ENCODE measurements around the gene RARRES2.

Gene RARRES2

GRCh38 chr7:150345012-150345411 is 3.6 kb upstream of the RARRES2 start:
- Histone ChIP-seq H3K4me1 (ENCODE audit: control insufficient read depth, insufficient read depth, low read length, poor library complexity, severe bottlenecking) (peaks cover 12% of the 10 kb centered on the region), H3K4me3 (ENCODE audit: extremely low read depth, insufficient read depth, low read length, poor library complexity, severe bottlenecking) (no peak overlapping the region), H3K36me3 (ENCODE audit: control insufficient read depth, insufficient read depth, low read length) (no peaks in the 10 kb centered on the region), H3K27ac (ENCODE audit: low read depth, low read length, severe bottlenecking) (no peak overlapping the region), H3K9me3 (ENCODE audit: control insufficient read depth, low read length) (no peaks in the 10 kb centered on the region)
- 80% methylated on average over 1 of the region's 1 CpG; no CpG with 5 or more reads in 1 of the 2 experiments for WGBS, 2 experiments (ENCODE audit: insufficient coverage in 2 of 2)

- Histone ChIP-seq H3K4me3 (ENCODE audit: extremely low read depth, insufficient read depth, low read length, poor library complexity, severe bottlenecking) (no peak overlapping the region), H3K27ac (ENCODE audit: low read depth, low read length, severe bottlenecking) (no peak overlapping the region), H3K36me3 (ENCODE audit: control insufficient read depth, insufficient read depth, low read length) (no peaks in the 10 kb centered on the region), H3K9me3 (ENCODE audit: control insufficient read depth, low read length) (no peaks in the 10 kb centered on the region), H3K4me1 (ENCODE audit: control insufficient read depth, insufficient read depth, low read length, poor library complexity, severe bottlenecking) (peaks cover 17% of the 10 kb centered on the region)
Observed at GRCh38 chr7:150344299-150344698, 2.9 kb upstream of the RARRES2 start.

- Histone ChIP-seq H3K4me1 (ENCODE audit: control insufficient read depth, insufficient read depth, low read length, poor library complexity, severe bottlenecking) (peaks cover 17% of the 10 kb centered on the region), H3K36me3 (ENCODE audit: control insufficient read depth, insufficient read depth, low read length) (peaks cover 6% of the 10 kb centered on the region), H3K9me3 (ENCODE audit: control insufficient read depth, low read length) (no peaks in the 10 kb centered on the region), H3K27ac (ENCODE audit: low read depth, low read length, severe bottlenecking) (no peak overlapping the region), H3K4me3 (ENCODE audit: extremely low read depth, insufficient read depth, low read length, poor library complexity, severe bottlenecking) (no peak overlapping the region)
- 63 to 100% methylated on average over 1 to 2 of the region's 2 CpGs for WGBS, 2 experiments (ENCODE audit: insufficient coverage in 2 of 2)
Observed at GRCh38 chr7:150343225-150343624, 1.8 kb upstream of the RARRES2 start.

- H3K36me3 ChIP-seq (ENCODE audit: control insufficient read depth, insufficient read depth, low read length), result peaks cover 12% of the 10 kb centered on the region
- WGBS, 2 experiments (ENCODE audit: insufficient coverage in 2 of 2), result 93 to 94% methylated on average over 4 to 9 of the region's 9 CpGs
- peak overlapping the region; percentile 45 for H3K4me3 ChIP-seq (ENCODE audit: extremely low read depth, insufficient read depth, low read length, poor library complexity, severe bottlenecking)
- no peaks in the 10 kb centered on the region for H3K9me3 ChIP-seq (ENCODE audit: control insufficient read depth, low read length)
- peaks cover 17% of the 10 kb centered on the region for H3K4me1 ChIP-seq (ENCODE audit: control insufficient read depth, insufficient read depth, low read length, poor library complexity, severe bottlenecking)
- H3K27ac ChIP-seq (ENCODE audit: low read depth, low read length, severe bottlenecking), result no peak overlapping the region
Observed at GRCh38 chr7:150342121-150342408, 636 bp upstream of the RARRES2 start.

- 2 to 3% methylated on average over 16 to 28 of the region's 29 CpGs for WGBS, 2 experiments (ENCODE audit: insufficient coverage in 2 of 2)
- H3K27ac ChIP-seq (ENCODE audit: low read depth, low read length, severe bottlenecking), result no peak overlapping the region
- peak overlapping the region; percentile 45 for H3K4me3 ChIP-seq (ENCODE audit: extremely low read depth, insufficient read depth, low read length, poor library complexity, severe bottlenecking)
- no peaks in the 10 kb centered on the region for H3K9me3 ChIP-seq (ENCODE audit: control insufficient read depth, low read length)
- H3K36me3 ChIP-seq (ENCODE audit: control insufficient read depth, insufficient read depth, low read length), result peaks cover 18% of the 10 kb centered on the region
- peaks cover 17% of the 10 kb centered on the region for H3K4me1 ChIP-seq (ENCODE audit: control insufficient read depth, insufficient read depth, low read length, poor library complexity, severe bottlenecking)
Observed at GRCh38 chr7:150340875-150341262, 560 bp downstream of the RARRES2 start.

GRCh38 chr7:150340024-150340749 is 1.2 kb downstream of the RARRES2 start:
- Histone ChIP-seq H3K4me3 (ENCODE audit: extremely low read depth, insufficient read depth, low read length, poor library complexity, severe bottlenecking) (peak overlapping the region; percentile 45), H3K36me3 (ENCODE audit: control insufficient read depth, insufficient read depth, low read length) (peaks cover 25% of the 10 kb centered on the region), H3K27ac (ENCODE audit: low read depth, low read length, severe bottlenecking) (no peak overlapping the region), H3K4me1 (ENCODE audit: control insufficient read depth, insufficient read depth, low read length, poor library complexity, severe bottlenecking) (peaks cover 17% of the 10 kb centered on the region), H3K9me3 (ENCODE audit: control insufficient read depth, low read length) (no peaks in the 10 kb centered on the region)
- 16 to 20% methylated on average over 21 to 29 of the region's 39 CpGs for WGBS, 2 experiments (ENCODE audit: insufficient coverage in 2 of 2)

GRCh38 chr7:150339409-150339809 is 2.0 kb downstream of the RARRES2 start:
- Histone ChIP-seq H3K9me3 (ENCODE audit: control insufficient read depth, low read length) (no peaks in the 10 kb centered on the region), H3K4me1 (ENCODE audit: control insufficient read depth, insufficient read depth, low read length, poor library complexity, severe bottlenecking) (peaks cover 17% of the 10 kb centered on the region), H3K4me3 (ENCODE audit: extremely low read depth, insufficient read depth, low read length, poor library complexity, severe bottlenecking) (peak overlapping the region; percentile 6), H3K36me3 (ENCODE audit: control insufficient read depth, insufficient read depth, low read length) (peaks cover 26% of the 10 kb centered on the region), H3K27ac (ENCODE audit: low read depth, low read length, severe bottlenecking) (no peak overlapping the region)
- 74 to 77% methylated on average over 3 to 6 of the region's 9 CpGs for WGBS, 2 experiments (ENCODE audit: insufficient coverage in 2 of 2)

GRCh38 chr7:150338166-150338829 is 3.1 kb downstream of the RARRES2 start:
- WGBS, 2 experiments (ENCODE audit: insufficient coverage in 2 of 2), result 75 to 82% methylated on average over 3 to 10 of the region's 11 CpGs
- H3K4me3 ChIP-seq (ENCODE audit: extremely low read depth, insufficient read depth, low read length, poor library complexity, severe bottlenecking), result no peak overlapping the region
- H3K9me3 ChIP-seq (ENCODE audit: control insufficient read depth, low read length), result no peaks in the 10 kb centered on the region
- no peak overlapping the region for H3K27ac ChIP-seq (ENCODE audit: low read depth, low read length, severe bottlenecking)
- peaks cover 17% of the 10 kb centered on the region for H3K4me1 ChIP-seq (ENCODE audit: control insufficient read depth, insufficient read depth, low read length, poor library complexity, severe bottlenecking)
- H3K36me3 ChIP-seq (ENCODE audit: control insufficient read depth, insufficient read depth, low read length), result peaks cover 29% of the 10 kb centered on the region

- no peak overlapping the region for H3K27ac ChIP-seq (ENCODE audit: low read depth, low read length, severe bottlenecking)
- peaks cover 31% of the 10 kb centered on the region for H3K36me3 ChIP-seq (ENCODE audit: control insufficient read depth, insufficient read depth, low read length)
- no peaks in the 10 kb centered on the region for H3K9me3 ChIP-seq (ENCODE audit: control insufficient read depth, low read length)
- H3K4me1 ChIP-seq (ENCODE audit: control insufficient read depth, insufficient read depth, low read length, poor library complexity, severe bottlenecking), result peaks cover 17% of the 10 kb centered on the region
- WGBS, 2 experiments (ENCODE audit: insufficient coverage in 2 of 2), result 84 to 93% methylated on average over 6 of the region's 6 CpGs
- no peak overlapping the region for H3K4me3 ChIP-seq (ENCODE audit: extremely low read depth, insufficient read depth, low read length, poor library complexity, severe bottlenecking)
Observed at GRCh38 chr7:150337659-150338081, 3.8 kb downstream of the RARRES2 start.

- no peak overlapping the region for H3K27ac ChIP-seq (ENCODE audit: low read depth, low read length, severe bottlenecking)
- no peak overlapping the region for H3K4me3 ChIP-seq (ENCODE audit: extremely low read depth, insufficient read depth, low read length, poor library complexity, severe bottlenecking)
- H3K36me3 ChIP-seq (ENCODE audit: control insufficient read depth, insufficient read depth, low read length), result peaks cover 32% of the 10 kb centered on the region
- no peaks in the 10 kb centered on the region for H3K9me3 ChIP-seq (ENCODE audit: control insufficient read depth, low read length)
- WGBS, 2 experiments (ENCODE audit: insufficient coverage in 2 of 2), result 94 to 96% methylated on average over 14 to 16 of the region's 18 CpGs
- peaks cover 17% of the 10 kb centered on the region for H3K4me1 ChIP-seq (ENCODE audit: control insufficient read depth, insufficient read depth, low read length, poor library complexity, severe bottlenecking)
Observed at GRCh38 chr7:150337179-150337578, 4.2 kb downstream of the RARRES2 start.

- Histone ChIP-seq H3K4me3 (ENCODE audit: extremely low read depth, insufficient read depth, low read length, poor library complexity, severe bottlenecking) (no peak overlapping the region), H3K9me3 (ENCODE audit: control insufficient read depth, low read length) (no peaks in the 10 kb centered on the region), H3K4me1 (ENCODE audit: control insufficient read depth, insufficient read depth, low read length, poor library complexity, severe bottlenecking) (peaks cover 17% of the 10 kb centered on the region), H3K27ac (ENCODE audit: low read depth, low read length, severe bottlenecking) (no peak overlapping the region), H3K36me3 (ENCODE audit: control insufficient read depth, insufficient read depth, low read length) (peaks cover 37% of the 10 kb centered on the region)
- WGBS, 2 experiments (ENCODE audit: insufficient coverage in 2 of 2), result 92 to 97% methylated on average over 14 of the region's 14 CpGs
Observed at GRCh38 chr7:150336746-150337145, 4.7 kb downstream of the RARRES2 start.

All from mesodermal cell (in vitro differentiated cells).